ENCODE results near the gene IL27RA.

IL27RA gene

GRCh38 chr19:13985771-13986347, 45.7 kb upstream of the IL27RA start:
- WGBS (ENCODE audit: insufficient coverage) = 60% methylated on average over 10 of the region's 10 CpGs
- H3K36me3 ChIP-seq (ENCODE audit: control insufficient read depth in 4 of 4, insufficient read depth in 4 of 4, low read length in 3 of 4) = peaks cover 0 to 20% (median 6%) of the 10 kb centered on the region in 4 experiments
- H3K27me3 ChIP-seq (replicated peaks in 2 of 5; ENCODE audit: control insufficient read depth in 4 of 5, insufficient read depth in 5 of 5, low read length in 4 of 5) = no peaks in the 10 kb centered on the region
- DNase-seq = no peak
- POLR2A ChIA-PET = interaction anchor here (1.0 to 4.0 kb wide), 4 partner anchors 18 to 105 kb away, joined by 3 to 29 read pairs (median 4); partner anchors contain the start of genes IL27RA and RFX1
- no peaks in the 10 kb centered on the region for H3K9me3 ChIP-seq (ENCODE audit: control extremely low read depth in 1 of 5, control insufficient read depth in 4 of 5, insufficient read depth in 2 of 5, low read depth in 1 of 5, low read length in 4 of 5)
- H3K4me3 ChIP-seq (ENCODE audit: control insufficient read depth in 1 of 7, extremely low read depth in 1 of 7, insufficient read depth in 4 of 7, low read depth in 2 of 7, low read length in 6 of 7) = peak overlapping the region in 3 of 7 experiments; percentile 19 to 65 (median 26)
- peak overlapping the region; percentile 74 to 81 for H3K27ac ChIP-seq (ENCODE audit: insufficient read depth in 1 of 2, low read depth in 1 of 2, low read length in 2 of 2, poor library complexity in 1 of 2, severe bottlenecking in 2 of 2)
- CTCF ChIA-PET = interaction anchor here (1.3 to 5.7 kb wide), 3 partner anchors 13 to 63 kb away, joined by 5 to 39 read pairs (median 8); partner anchors contain the start of gene RFX1
- H3K4me1 ChIP-seq (ENCODE audit: control extremely low read depth in 1 of 4, control insufficient read depth in 4 of 4, insufficient read depth in 4 of 4, low read length in 3 of 4) = peaks cover 3 to 90% (median 71%) of the 10 kb centered on the region in 4 experiments

GRCh38 chr19:13986348-13986904, 45.1 kb upstream of the IL27RA start:
- WGBS (ENCODE audit: insufficient coverage) = 0% methylated on average over 18 of the region's 19 CpGs
- ChIA-PET POLR2A (interaction anchor here (0.6 to 4.0 kb wide), 5 partner anchors 9 to 106 kb away, joined by 3 to 29 read pairs (median 3); partner anchors contain the start of genes IL27RA and RFX1), CTCF (interaction anchor here (0.7 to 5.7 kb wide), 4 partner anchors 9 to 36 kb away, joined by 3 to 39 read pairs (median 8); partner anchors contain the start of gene RFX1)
- Histone ChIP-seq H3K9me3 (ENCODE audit: control extremely low read depth in 1 of 5, control insufficient read depth in 4 of 5, insufficient read depth in 2 of 5, low read depth in 1 of 5, low read length in 4 of 5) (no peaks in the 10 kb centered on the region), H3K4me3 (ENCODE audit: control insufficient read depth in 1 of 7, extremely low read depth in 1 of 7, insufficient read depth in 4 of 7, low read depth in 2 of 7, low read length in 6 of 7) (peak overlapping the region in 5 of 7 experiments; percentile 26 to 65 (median 56)), H3K27ac (ENCODE audit: insufficient read depth in 1 of 2, low read depth in 1 of 2, low read length in 2 of 2, poor library complexity in 1 of 2, severe bottlenecking in 2 of 2) (peak overlapping the region; percentile 74 to 92), H3K27me3 (replicated peaks in 2 of 5; ENCODE audit: control insufficient read depth in 4 of 5, insufficient read depth in 5 of 5, low read length in 4 of 5) (no peaks in the 10 kb centered on the region), H3K36me3 (ENCODE audit: control insufficient read depth in 4 of 4, insufficient read depth in 4 of 4, low read length in 3 of 4) (peaks cover 0 to 23% (median 9%) of the 10 kb centered on the region in 4 experiments), H3K4me1 (ENCODE audit: control extremely low read depth in 1 of 4, control insufficient read depth in 4 of 4, insufficient read depth in 4 of 4, low read length in 3 of 4) (peaks cover 3 to 84% (median 67%) of the 10 kb centered on the region in 4 experiments)
- DNase-seq = peak; percentile 95 to 99 (median 99)

- ChIA-PET POLR2A (interaction anchor here (0.6 to 4.0 kb wide), 5 partner anchors 10 to 106 kb away, joined by 3 to 29 read pairs (median 3); partner anchors contain the start of genes IL27RA and RFX1), CTCF (interaction anchor here (0.7 to 5.7 kb wide), 8 partner anchors 10 to 37 kb away, joined by 3 to 39 read pairs (median 6); partner anchors contain the start of gene RFX1)
- H3K27me3 ChIP-seq (replicated peaks in 2 of 5; ENCODE audit: control insufficient read depth in 4 of 5, insufficient read depth in 5 of 5, low read length in 4 of 5) = no peaks in the 10 kb centered on the region
- H3K27ac ChIP-seq (ENCODE audit: insufficient read depth in 1 of 2, low read depth in 1 of 2, low read length in 2 of 2, poor library complexity in 1 of 2, severe bottlenecking in 2 of 2) = peak overlapping the region; percentile 74 to 92
- WGBS (ENCODE audit: insufficient coverage) = 17% methylated on average over 10 of the region's 17 CpGs
- H3K4me3 ChIP-seq (ENCODE audit: control insufficient read depth in 1 of 7, extremely low read depth in 1 of 7, insufficient read depth in 4 of 7, low read depth in 2 of 7, low read length in 6 of 7) = peak overlapping the region in 5 of 7 experiments; percentile 26 to 65 (median 56)
- H3K36me3 ChIP-seq (ENCODE audit: control insufficient read depth in 4 of 4, insufficient read depth in 4 of 4, low read length in 3 of 4) = peaks cover 0 to 26% (median 12%) of the 10 kb centered on the region in 4 experiments
- no peak for DNase-seq
- H3K9me3 ChIP-seq (ENCODE audit: control extremely low read depth in 1 of 5, control insufficient read depth in 4 of 5, insufficient read depth in 2 of 5, low read depth in 1 of 5, low read length in 4 of 5) = no peaks in the 10 kb centered on the region
- H3K4me1 ChIP-seq (ENCODE audit: control extremely low read depth in 1 of 4, control insufficient read depth in 4 of 4, insufficient read depth in 4 of 4, low read length in 3 of 4) = peaks cover 3 to 76% (median 58%) of the 10 kb centered on the region in 4 experiments
Observed at GRCh38 chr19:13987101-13987890, 44.3 kb upstream of the IL27RA start.

- DNase-seq = no peak
- 93% methylated on average over 5 of the region's 7 CpGs for WGBS (ENCODE audit: insufficient coverage)
- ChIA-PET CTCF (interaction anchor here (1.7 to 5.7 kb wide), 3 partner anchors 9 to 15 kb away, joined by 4 to 39 read pairs (median 11); partner anchors contain the start of gene RFX1), POLR2A (interaction anchor here (0.6 to 1.2 kb wide), 2 partner anchors 15 to 36 kb away, joined by 3 to 5 read pairs; no protein-coding TSS in a partner anchor)
- Histone ChIP-seq H3K9me3 (ENCODE audit: control extremely low read depth in 1 of 5, control insufficient read depth in 4 of 5, insufficient read depth in 2 of 5, low read depth in 1 of 5, low read length in 4 of 5) (no peaks in the 10 kb centered on the region), H3K27me3 (replicated peaks in 2 of 5; ENCODE audit: control insufficient read depth in 4 of 5, insufficient read depth in 5 of 5, low read length in 4 of 5) (no peaks in the 10 kb centered on the region), H3K36me3 (ENCODE audit: control insufficient read depth in 4 of 4, insufficient read depth in 4 of 4, low read length in 3 of 4) (peaks cover 0 to 29% (median 13%) of the 10 kb centered on the region in 4 experiments), H3K27ac (ENCODE audit: insufficient read depth in 1 of 2, low read depth in 1 of 2, low read length in 2 of 2, poor library complexity in 1 of 2, severe bottlenecking in 2 of 2) (no peak overlapping the region), H3K4me1 (ENCODE audit: control extremely low read depth in 1 of 4, control insufficient read depth in 4 of 4, insufficient read depth in 4 of 4, low read length in 3 of 4) (peaks cover 3 to 56% (median 46%) of the 10 kb centered on the region in 4 experiments), H3K4me3 (ENCODE audit: control insufficient read depth in 1 of 7, extremely low read depth in 1 of 7, insufficient read depth in 4 of 7, low read depth in 2 of 7, low read length in 6 of 7) (no peak overlapping the region)
Observed at GRCh38 chr19:13989487-13989886, 42.1 kb upstream of the IL27RA start.

DNA sequence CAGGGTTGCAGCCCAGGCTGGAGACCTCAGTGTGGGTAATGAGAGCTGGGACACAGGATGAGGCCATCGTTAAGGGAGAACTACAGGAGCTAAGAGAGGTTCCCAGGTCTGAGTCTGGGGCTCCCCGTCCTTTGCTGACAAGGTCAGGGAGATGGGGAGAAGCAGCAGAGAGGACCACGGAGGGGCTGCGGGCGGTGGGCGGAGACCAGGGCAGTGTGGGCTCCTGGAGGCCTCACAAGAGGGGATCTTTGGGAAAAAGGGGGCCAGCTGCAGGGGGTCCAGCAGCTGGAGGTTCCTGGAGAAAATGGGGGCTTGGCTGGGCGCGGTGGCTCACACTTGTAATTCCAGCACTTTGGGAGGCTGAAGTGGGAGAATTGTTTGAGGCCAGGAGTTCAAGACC, 41.5 kb upstream of the IL27RA start:
- WGBS (ENCODE audit: insufficient coverage) = 95% methylated on average over 7 of the region's 8 CpGs
- DNase-seq = no peak
- Histone ChIP-seq H3K27ac (ENCODE audit: insufficient read depth in 1 of 2, low read depth in 1 of 2, low read length in 2 of 2, poor library complexity in 1 of 2, severe bottlenecking in 2 of 2) (no peak overlapping the region), H3K9me3 (ENCODE audit: control extremely low read depth in 1 of 5, control insufficient read depth in 4 of 5, insufficient read depth in 2 of 5, low read depth in 1 of 5, low read length in 4 of 5) (no peaks in the 10 kb centered on the region), H3K4me3 (ENCODE audit: control insufficient read depth in 1 of 7, extremely low read depth in 1 of 7, insufficient read depth in 4 of 7, low read depth in 2 of 7, low read length in 6 of 7) (no peak overlapping the region), H3K36me3 (ENCODE audit: control insufficient read depth in 4 of 4, insufficient read depth in 4 of 4, low read length in 3 of 4) (peaks cover 0 to 30% (median 13%) of the 10 kb centered on the region in 4 experiments), H3K4me1 (ENCODE audit: control extremely low read depth in 1 of 4, control insufficient read depth in 4 of 4, insufficient read depth in 4 of 4, low read length in 3 of 4) (peaks cover 3 to 50% (median 44%) of the 10 kb centered on the region in 4 experiments), H3K27me3 (replicated peaks in 2 of 5; ENCODE audit: control insufficient read depth in 4 of 5, insufficient read depth in 5 of 5, low read length in 4 of 5) (no peaks in the 10 kb centered on the region)
- POLR2A ChIA-PET = interaction anchor here (1.2 kb wide), 1 partner anchor 14 kb away, joined by 5 read pairs; no protein-coding TSS in a partner anchor
- CTCF ChIA-PET = interaction anchor here (1.7 to 5.7 kb wide), 3 partner anchors 8 to 15 kb away, joined by 4 to 39 read pairs (median 11); partner anchors contain the start of gene RFX1

GRCh38 chr19:13992025-13992424, 39.5 kb upstream of the IL27RA start:
- DNase-seq = no peak
- Histone ChIP-seq H3K9me3 (ENCODE audit: control extremely low read depth in 1 of 5, control insufficient read depth in 4 of 5, insufficient read depth in 2 of 5, low read depth in 1 of 5, low read length in 4 of 5) (no peaks in the 10 kb centered on the region), H3K4me3 (ENCODE audit: control insufficient read depth in 1 of 7, extremely low read depth in 1 of 7, insufficient read depth in 4 of 7, low read depth in 2 of 7, low read length in 6 of 7) (no peak overlapping the region), H3K36me3 (ENCODE audit: control insufficient read depth in 4 of 4, insufficient read depth in 4 of 4, low read length in 3 of 4) (peaks cover 0 to 33% (median 17%) of the 10 kb centered on the region in 4 experiments), H3K27me3 (replicated peaks in 2 of 5; ENCODE audit: control insufficient read depth in 4 of 5, insufficient read depth in 5 of 5, low read length in 4 of 5) (no peaks in the 10 kb centered on the region), H3K4me1 (ENCODE audit: control extremely low read depth in 1 of 4, control insufficient read depth in 4 of 4, insufficient read depth in 4 of 4, low read length in 3 of 4) (peaks cover 3 to 32% (median 25%) of the 10 kb centered on the region in 4 experiments), H3K27ac (ENCODE audit: insufficient read depth in 1 of 2, low read depth in 1 of 2, low read length in 2 of 2, poor library complexity in 1 of 2, severe bottlenecking in 2 of 2) (no peak overlapping the region)
- 98% methylated on average over 7 of the region's 7 CpGs for WGBS (ENCODE audit: insufficient coverage)
- CTCF ChIA-PET = interaction anchor here (0.9 to 2.0 kb wide), 5 partner anchors 9 to 68 kb away, joined by 3 to 8 read pairs (median 5); no protein-coding TSS in a partner anchor
- POLR2A ChIA-PET = no interaction called here

Measured in common myeloid progenitor, CD34-positive (primary cell).